HG03521 (cell line): ENCODE data around the gene TK2.

Experiments
- ATAC-seq: cut with Tn5 transposase; IDR thresholded peaks from one replicate; pipeline ENCODE4 v1.9.1; 2021; ENCODE audit warnings: mild to moderate bottlenecking, moderate library complexity; ENCODE audit not compliant: unreplicated experiment

TK2 gene

GRCh38 chr16:66486199-66486772, 63.6 kb downstream of the TK2 start:
- no peak for ATAC-seq

- no peak for ATAC-seq
Observed at GRCh38 chr16:66485376-66485775, 64.5 kb downstream of the TK2 start.

GRCh38 chr16:66484453-66485213, 65.3 kb downstream of the TK2 start:
- no peak for ATAC-seq

GRCh38 chr16:66483689-66484452, 66.1 kb downstream of the TK2 start:
- ATAC-seq, result peak; percentile 67

- ATAC-seq, result no peak
Observed at GRCh38 chr16:66481943-66482390, 68.0 kb downstream of the TK2 start.

GRCh38 chr16:66481081-66481942, 68.6 kb downstream of the TK2 start:
- no peak for ATAC-seq

- ATAC-seq, result no peak
Observed at GRCh38 chr16:66480265-66481080, 69.4 kb downstream of the TK2 start.

GRCh38 chr16:66479661-66480264, 70.2 kb downstream of the TK2 start:
- ATAC-seq, result no peak

GRCh38 chr16:66478733-66479511, 71.0 kb downstream of the TK2 start:
- no peak for ATAC-seq

GRCh38 chr16:66477028-66477515, 72.8 kb downstream of the TK2 start:
- ATAC-seq, result no peak

- no peak for ATAC-seq
Observed at GRCh38 chr16:66476328-66477027, 73.4 kb downstream of the TK2 start.

GRCh38 chr16:66475232-66475631, 74.7 kb downstream of the TK2 start:
- ATAC-seq, result no peak

- ATAC-seq, result peak; percentile 91
Observed at GRCh38 chr16:66474750-66475199, 75.1 kb downstream of the TK2 start.

- ATAC-seq, result no peak
Observed at GRCh38 chr16:66473654-66474519, 76.0 kb downstream of the TK2 start.

GRCh38 chr16:66473051-66473571, 76.8 kb downstream of the TK2 start:
- ATAC-seq, result no peak

GRCh38 chr16:66471716-66472393, 78.1 kb downstream of the TK2 start:
- no peak for ATAC-seq
